Measurements from ENCODE around the gene XRN1.
"Not testable (repeated sequence)": the region's sequence is repeated elsewhere in the genome, so short reads cannot be mapped to it uniquely, and the experiment has no call there.

DNA sequence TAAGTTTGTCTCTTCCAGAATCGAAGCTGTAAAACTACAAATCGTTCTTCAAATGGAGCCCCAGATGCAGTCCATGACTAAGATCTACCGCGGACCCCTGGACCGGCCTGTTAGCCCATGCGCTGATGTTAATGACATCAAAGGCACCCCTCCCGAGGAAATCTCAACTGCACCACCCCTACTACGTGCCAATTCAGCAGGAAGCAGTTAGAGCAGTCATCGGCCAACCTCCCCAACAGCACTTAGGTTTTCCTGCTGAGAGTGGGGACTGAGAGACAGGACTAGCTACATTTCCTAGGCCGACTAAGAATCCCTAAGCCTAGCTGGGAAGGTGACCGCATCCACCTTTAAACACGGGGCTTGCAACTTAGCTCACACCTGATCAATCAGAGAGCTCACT lies 4.8 kb downstream of the XRN1 start:
- TF ChIP-seq, protein P1, sequence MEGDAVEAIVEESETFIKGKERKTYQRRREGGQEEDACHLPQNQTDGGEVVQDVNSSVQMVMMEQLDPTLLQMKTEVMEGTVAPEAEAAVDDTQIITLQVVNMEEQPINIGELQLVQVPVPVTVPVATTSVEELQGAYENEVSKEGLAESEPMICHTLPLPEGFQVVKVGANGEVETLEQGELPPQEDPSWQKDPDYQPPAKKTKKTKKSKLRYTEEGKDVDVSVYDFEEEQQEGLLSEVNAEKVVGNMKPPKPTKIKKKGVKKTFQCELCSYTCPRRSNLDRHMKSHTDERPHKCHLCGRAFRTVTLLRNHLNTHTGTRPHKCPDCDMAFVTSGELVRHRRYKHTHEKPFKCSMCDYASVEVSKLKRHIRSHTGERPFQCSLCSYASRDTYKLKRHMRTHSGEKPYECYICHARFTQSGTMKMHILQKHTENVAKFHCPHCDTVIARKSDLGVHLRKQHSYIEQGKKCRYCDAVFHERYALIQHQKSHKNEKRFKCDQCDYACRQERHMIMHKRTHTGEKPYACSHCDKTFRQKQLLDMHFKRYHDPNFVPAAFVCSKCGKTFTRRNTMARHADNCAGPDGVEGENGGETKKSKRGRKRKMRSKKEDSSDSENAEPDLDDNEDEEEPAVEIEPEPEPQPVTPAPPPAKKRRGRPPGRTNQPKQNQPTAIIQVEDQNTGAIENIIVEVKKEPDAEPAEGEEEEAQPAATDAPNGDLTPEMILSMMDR (conservative IDR thresholded peaks at IDR 0.05 in 1 of 2, IDR thresholded peaks at IDR 0.05 in 1 of 2; ENCODE audit: extremely low read depth in 1 of 2, insufficient read depth in 1 of 2, low read depth in 1 of 2, low read length in 2 of 2), result not testable (repeated sequence)
- not testable (repeated sequence) for TF ChIP-seq EZH2 (IDR thresholded peaks at IDR 0.05; ENCODE audit: borderline replicate concordance, low read length)
